IPS-NIHi11 (cell line): ENCODE data around the gene PTCH1.

Experiments
- DNase-seq: peaks from one replicate; pipeline ENCODE4 v3.0.0; 2012; ENCODE audit warnings: mixed read lengths, low spot score

PTCH1 gene

DNA sequence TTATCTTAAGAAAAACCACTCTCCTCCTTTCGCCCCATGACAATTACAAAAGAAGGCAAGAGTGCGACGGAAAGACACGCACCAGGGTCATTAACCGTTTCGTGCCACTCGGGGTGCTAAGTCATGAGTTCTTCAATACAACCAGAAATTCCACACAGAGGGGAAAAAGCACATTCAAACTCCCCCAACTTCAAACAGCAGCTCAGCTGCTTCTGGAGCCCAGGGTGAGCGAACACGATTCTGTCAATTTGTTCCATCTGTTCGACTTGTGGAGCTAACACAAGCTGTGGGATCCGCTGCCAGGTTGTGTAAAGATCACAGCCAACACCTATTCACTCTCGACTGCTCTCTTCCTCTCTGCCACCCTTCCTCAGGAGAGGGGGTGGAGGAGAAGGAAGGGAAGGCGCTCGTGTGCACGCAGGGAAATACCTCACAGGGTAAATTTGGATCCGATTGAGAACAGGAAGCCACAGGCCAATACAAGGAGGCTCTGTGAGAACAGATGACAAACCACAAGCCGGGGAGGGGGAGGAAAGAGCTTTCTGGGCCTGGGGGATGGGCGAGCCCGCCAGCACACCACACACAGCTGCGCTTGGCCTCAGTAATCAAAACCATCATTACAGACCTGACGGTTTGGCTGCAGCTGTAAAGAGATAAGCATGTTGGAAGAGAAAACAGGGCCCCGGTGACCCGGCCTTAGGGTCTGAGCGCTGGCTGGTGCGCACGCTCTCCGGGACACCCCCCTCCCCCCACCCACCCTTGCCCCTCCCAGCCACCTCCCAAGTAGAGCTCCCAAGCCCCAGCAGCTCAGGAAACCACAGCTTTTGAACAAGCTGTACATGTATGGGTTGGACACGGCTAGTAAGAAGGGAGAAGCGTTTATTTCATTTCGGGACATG is 54.3 kb downstream of the PTCH1 start:
- DNase-seq = peak; percentile 77

- no peak for DNase-seq
These were observed 55.1 kb downstream of the PTCH1 start for GRCh38 chr9:95461448-95462248.

DNA sequence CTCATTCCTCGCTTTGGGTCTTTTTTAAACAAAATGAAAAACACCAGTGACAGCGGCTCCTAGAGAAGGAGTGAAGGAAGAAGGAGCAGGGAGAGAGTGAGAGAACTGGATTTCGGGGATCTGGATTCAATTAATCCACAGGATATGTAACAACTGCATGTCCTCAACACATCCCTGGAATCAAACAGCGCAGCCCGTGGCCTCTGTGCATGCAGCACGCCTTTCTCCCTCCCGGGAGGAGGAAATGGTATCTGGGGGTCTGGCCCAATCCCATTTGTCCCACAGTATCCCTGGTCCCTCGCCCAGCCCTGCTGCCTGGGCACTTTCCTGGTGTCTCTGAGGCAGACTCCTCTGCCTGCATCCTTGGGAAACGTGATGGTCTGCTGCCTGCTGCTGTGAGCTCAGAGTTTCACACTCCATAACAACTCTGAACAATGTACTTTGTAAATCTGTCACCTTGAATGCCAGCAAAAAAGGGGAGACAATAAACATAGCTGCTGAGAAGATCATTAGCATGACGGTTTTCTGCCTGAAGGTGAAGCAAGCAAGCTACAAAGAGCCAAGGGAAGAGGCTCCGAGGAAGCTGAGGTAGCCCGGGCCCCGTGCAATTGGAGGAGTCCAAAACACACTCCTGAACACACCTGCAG is 56.1 kb downstream of the PTCH1 start:
- DNase-seq = no peak

- DNase-seq = no peak
These were observed 56.8 kb downstream of the PTCH1 start for GRCh38 chr9:95459851-95460517.

GRCh38 chr9:95459178-95459577 is 57.6 kb downstream of the PTCH1 start:
- DNase-seq = no peak

- no peak for DNase-seq
These were observed 58.1 kb downstream of the PTCH1 start for GRCh38 chr9:95458666-95459065.

GRCh38 chr9:95457769-95458168 is 59.0 kb downstream of the PTCH1 start:
- DNase-seq = no peak

- DNase-seq = no peak
These were observed 61.1 kb downstream of the PTCH1 start for GRCh38 chr9:95455714-95456113.

- DNase-seq = no peak
These were observed 64.6 kb downstream of the PTCH1 start for GRCh38 chr9:95452176-95452575.

- no peak for DNase-seq
These were observed 65.7 kb downstream of the PTCH1 start for GRCh38 chr9:95451065-95451426.

GRCh38 chr9:95450171-95451064 is 66.4 kb downstream of the PTCH1 start:
- DNase-seq = no peak

GRCh38 chr9:95449016-95449415 is 67.8 kb downstream of the PTCH1 start:
- DNase-seq = no peak

- peak; percentile 73 for DNase-seq
These were observed 68.9 kb downstream of the PTCH1 start for GRCh38 chr9:95447660-95448420.

DNA sequence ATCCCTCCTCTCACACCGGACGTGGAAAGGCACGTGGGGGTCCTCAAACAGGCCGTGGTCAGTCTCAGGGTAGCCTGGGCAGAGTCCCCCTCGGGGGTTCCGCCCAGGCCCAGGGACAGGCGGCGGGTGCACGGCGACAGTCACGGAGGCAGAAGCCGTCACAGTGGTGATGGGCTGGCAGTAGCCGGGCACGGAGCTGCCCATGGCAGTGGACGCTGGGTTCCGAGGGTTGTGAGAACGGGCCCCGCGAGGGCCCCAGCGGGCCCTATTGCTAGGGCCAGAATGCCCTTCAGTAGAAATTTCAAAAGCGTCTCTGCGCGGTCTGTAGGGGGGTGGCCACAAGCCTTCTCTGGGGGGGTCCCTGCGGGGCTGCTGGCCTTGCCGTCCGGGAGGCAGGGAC is 69.8 kb downstream of the PTCH1 start:
- no peak for DNase-seq

GRCh38 chr9:95446259-95446658 is 70.5 kb downstream of the PTCH1 start:
- DNase-seq = no peak

GRCh38 chr9:95444160-95444559 is 72.6 kb downstream of the PTCH1 start:
- no peak for DNase-seq

DNA sequence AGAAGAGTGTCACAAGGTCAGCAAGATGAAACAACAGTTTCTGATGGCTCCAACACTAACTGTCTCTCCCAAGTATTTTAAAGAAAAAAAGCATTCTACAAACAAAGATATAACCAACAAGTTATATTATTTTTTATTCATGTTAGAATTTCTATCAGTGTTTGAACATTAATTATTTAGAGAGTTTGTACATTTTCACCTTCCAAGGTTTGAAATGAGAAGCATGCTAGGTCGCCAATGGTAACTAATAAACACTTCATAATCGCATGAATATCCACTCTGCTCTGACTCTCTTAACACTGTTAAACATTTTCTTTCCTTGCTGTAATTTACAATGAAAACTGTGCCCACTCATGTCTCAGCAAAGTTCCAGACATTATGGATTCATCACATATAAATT is 73.5 kb downstream of the PTCH1 start:
- DNase-seq = no peak

DNA sequence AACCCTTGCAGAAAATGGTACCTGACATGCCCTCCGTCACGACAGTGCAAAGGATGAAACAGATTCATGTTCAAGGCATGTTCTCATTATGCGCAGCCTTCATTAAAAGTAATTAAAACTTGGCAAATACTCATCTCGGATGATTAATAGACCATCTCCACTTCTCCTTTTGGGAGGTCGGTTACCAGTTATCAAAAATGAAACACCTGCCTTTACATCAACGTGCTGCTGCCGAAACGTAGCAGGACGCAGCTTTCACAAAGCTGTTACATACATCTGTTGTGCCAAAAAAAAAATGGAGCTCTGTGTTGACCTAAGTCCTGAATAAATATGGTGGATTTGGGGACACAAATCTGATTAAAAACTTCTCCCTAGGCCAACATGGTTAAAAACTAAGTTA is 75.7 kb downstream of the PTCH1 start:
- no peak for DNase-seq

GRCh38 chr9:95440447-95440846 is 76.3 kb downstream of the PTCH1 start:
- DNase-seq = no peak

DNA sequence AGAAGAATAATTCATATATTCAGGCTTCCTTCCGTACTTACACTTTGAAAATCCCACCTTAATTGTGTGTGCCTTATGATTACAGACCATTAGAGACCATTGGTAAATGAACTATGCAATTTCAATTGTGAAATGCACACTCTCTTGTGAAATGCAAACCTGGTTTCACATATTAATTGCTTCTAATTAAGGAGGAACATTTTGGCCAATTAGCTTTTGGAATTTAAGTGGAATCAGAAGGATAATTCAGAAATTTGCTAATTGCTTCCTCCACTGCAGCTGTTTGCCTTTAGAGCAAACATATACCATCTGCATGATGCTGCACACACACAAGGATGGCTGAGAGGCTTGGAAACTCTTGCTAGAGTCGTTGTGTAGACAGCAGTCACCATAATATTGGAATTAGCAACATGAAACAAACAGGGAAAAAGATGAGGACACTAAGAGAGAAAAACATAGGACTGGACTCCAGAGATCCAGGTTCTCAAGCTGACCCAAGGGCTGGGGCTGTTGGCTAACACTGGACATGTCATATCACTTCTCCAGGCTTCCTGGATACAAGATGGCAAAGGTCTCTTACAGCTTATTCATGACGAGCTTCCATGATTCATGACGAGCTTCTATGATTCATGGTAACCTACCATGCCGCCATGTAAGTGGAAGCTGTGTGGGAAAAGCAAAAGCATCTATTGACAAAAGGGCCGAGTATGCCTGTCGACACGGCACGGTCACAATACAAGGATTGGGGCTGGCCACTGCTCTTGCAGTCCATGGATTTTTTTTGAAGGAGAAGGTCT is 78.0 kb downstream of the PTCH1 start:
- no peak for DNase-seq
